ENCODE measurements around the gene TNIP2.

TNIP2 gene

GRCh38 chr4:2714918-2715317 lies 41.2 kb downstream of the TNIP2 start:
- DNase-seq, result no peak

- DNase-seq, result peak; percentile 51
These were observed 41.9 kb downstream of the TNIP2 start for GRCh38 chr4:2714061-2714770.

GRCh38 chr4:2713337-2713736 lies 42.8 kb downstream of the TNIP2 start:
- no peak for DNase-seq

GRCh38 chr4:2712261-2712842 lies 43.8 kb downstream of the TNIP2 start:
- no peak for DNase-seq

DNA sequence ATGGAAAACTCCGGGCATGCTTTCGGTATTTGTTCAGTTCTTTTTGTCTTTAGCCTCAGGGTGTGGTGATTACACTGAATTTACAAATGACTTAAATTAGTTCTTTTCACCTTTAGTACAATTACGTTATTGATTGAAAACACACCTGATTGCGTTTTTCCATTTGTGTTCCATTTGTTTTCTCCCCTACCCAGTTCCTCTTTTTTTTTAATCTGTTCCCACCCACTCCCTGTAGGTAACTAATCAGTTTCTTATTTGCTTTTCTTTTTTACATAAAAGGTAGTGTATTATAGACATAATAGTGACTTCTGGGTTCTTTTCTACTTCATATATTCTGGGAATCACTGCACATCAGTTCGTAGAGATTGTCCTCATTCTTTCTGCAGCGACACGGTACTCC lies 53.4 kb downstream of the TNIP2 start:
- no peak for DNase-seq

DNA sequence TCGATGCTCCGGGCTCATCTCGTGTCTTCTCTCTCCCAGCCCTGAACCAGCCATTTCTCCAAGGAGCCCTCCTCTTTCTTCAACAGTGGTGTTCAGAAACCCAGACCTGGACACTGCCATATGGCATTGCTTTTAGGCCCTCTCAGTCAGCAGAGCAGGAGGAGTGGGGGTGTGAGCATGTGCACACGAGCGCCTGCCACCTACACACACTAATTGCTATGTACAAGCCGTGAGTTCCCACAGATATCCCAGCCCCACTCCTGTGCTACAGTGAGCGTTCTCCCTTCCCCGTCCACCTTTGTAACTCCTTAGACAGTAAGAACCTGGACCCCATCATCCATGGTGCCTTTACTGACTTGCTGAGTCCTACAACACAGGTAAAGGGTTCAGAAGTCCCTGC lies 53.8 kb downstream of the TNIP2 start:
- DNase-seq, result no peak

DNA sequence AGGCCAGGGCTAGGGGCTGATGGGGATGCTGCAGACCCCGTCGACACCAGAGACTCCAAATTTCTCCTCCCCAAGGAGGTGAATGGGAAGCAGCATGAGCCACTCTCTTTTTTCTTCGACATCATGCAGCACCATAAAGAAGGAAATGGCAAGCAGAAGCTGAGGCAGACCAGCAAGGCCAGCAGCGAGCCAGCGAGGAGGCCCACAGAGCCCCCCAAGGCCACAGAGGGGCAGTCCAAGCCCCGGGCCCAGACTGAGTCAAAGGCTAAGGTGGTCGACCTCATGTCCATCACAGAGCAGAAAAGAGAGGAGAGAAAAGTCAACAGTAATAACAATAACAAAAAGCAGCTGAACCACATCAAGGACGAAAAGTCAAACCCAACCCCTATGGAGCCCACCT lies 56.1 kb downstream of the TNIP2 start:
- DNase-seq, result no peak

DNA sequence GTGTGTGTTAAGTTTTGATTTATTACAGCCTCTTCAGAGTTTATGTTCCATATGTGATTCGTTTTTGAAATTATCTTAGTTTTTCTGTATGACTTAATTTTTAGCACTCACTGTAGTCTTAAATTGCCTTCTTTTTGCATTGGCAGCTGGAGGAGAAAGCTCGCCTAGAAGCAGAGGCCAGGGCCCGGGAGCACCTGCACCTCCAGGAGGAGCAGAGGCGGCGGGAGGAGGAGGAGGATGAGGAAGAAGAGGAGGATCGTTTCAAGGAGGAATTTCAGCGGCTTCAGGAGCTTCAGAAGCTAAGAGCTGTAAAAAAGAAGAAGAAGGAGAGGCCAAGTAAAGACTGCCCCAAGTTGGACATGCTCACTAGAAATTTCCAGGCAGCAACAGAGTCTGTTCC lies 56.6 kb downstream of the TNIP2 start:
- DNase-seq, result no peak

GRCh38 chr4:2698951-2699505 lies 57.1 kb downstream of the TNIP2 start:
- DNase-seq, result no peak

DNA sequence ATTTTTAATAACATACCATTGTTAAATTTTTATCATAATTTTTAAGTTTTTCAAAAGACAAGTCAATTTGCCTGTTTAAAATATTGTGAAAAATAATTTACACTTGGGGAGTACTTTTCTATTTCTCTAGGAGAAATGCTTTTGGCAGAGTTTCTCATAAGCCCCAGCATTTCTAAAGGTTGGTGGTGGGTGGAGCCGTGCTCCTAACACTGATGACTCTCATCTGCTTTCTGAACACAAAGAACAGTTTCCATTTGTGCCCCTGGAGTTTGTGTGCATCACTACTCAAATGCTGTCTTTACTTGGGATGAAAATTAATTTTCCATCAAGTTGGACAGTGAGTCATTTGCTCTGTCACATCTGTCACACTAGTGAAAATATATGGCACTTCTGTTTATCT lies 57.6 kb downstream of the TNIP2 start:
- no peak for DNase-seq

GRCh38 chr4:2697995-2698414 lies 58.1 kb downstream of the TNIP2 start:
- DNase-seq, result no peak

GRCh38 chr4:2696423-2696822 lies 59.7 kb downstream of the TNIP2 start:
- no peak for DNase-seq

- no peak for DNase-seq
These were observed 60.6 kb downstream of the TNIP2 start for GRCh38 chr4:2695346-2696060.

- DNase-seq, result no peak
These were observed 61.4 kb downstream of the TNIP2 start for GRCh38 chr4:2694691-2695090.

GRCh38 chr4:2691952-2692435 lies 64.1 kb downstream of the TNIP2 start:
- no peak for DNase-seq

Data from central memory CD4-positive, alpha-beta T cell (primary cell).